OCI-LY3 (cell line): ENCODE measurements around the gene KIF1B.

Experiments used
- H2AFZ ChIP-seq: fragments of 200-600, 300-600 bp; shearing (Covaris generic); 2 replicates; pipeline ENCODE4 v1.6.0; 2014; ENCODE audit warnings: antibody characterized with exemption, low read depth, low read length
- H3K27ac ChIP-seq: fragments of 200-600, 300-600 bp; sonication (generic); 2 replicates; pipeline ENCODE4 v1.5.1; 2014; ENCODE audit warnings: mild to moderate bottlenecking, low read length, moderate library complexity, mixed read lengths
- H3K27me3 ChIP-seq: fragments of 200-600, 300-600 bp; sonication (generic); 2 replicates; pipeline ENCODE4 v1.6.1; 2014; ENCODE audit warnings: low read depth, low read length, mixed read lengths
- H3K36me3 ChIP-seq: fragments of 200-600, 300-600 bp; sonication (generic); replicated peaks from 2 replicates; pipeline ENCODE3; 2014; ENCODE audit warnings: low read depth, low read length, mixed read lengths
- H3K4me1 ChIP-seq: fragments of 300-600, 200-600 bp; sonication (generic); 2 replicates; pipeline ENCODE4 v1.6.1; 2014; ENCODE audit warnings: low read length, mixed read lengths
- H3K4me2 ChIP-seq: fragments of 200-600, 300-600 bp; sonication (generic); 2 replicates; pipeline ENCODE4 v1.6.1; 2014; ENCODE audit warnings: low read length, mixed read lengths
- H3K4me3 ChIP-seq: fragments of 300-600, 200-600 bp; sonication (generic); 2 replicates; pipeline ENCODE4 v1.5.1; 2014; ENCODE audit warnings: antibody characterized with exemption, mild to moderate bottlenecking, low read length, moderate library complexity
- H3K79me2 ChIP-seq: fragments of 300-600, 200-600 bp; shearing (Covaris generic); 2 replicates; pipeline ENCODE4 v1.6.1; 2014; ENCODE audit warnings: mild to moderate bottlenecking, low read length, mixed read lengths
- H3K9ac ChIP-seq: fragments of 300-600, 200-600 bp; shearing (Covaris generic); 2 replicates; pipeline ENCODE4 v1.6.0; 2014; ENCODE audit warnings: mild to moderate bottlenecking, low read length, moderate library complexity
- H3K9me3 ChIP-seq: fragments of 200-600, 300-600 bp; shearing (Covaris generic); 2 replicates; pipeline ENCODE4 v1.6.1; 2014; ENCODE audit warnings: low read length, mixed read lengths; ENCODE audit not compliant: insufficient read depth
- H4K20me1 ChIP-seq: fragments of 200-600, 300-600 bp; sonication (generic); 2 replicates; pipeline ENCODE4 v1.6.1; 2016; ENCODE audit warnings: low read length, mixed read lengths; ENCODE audit not compliant: insufficient read depth
- CTCF ChIP-seq: fragments of 200-600, 300-600 bp; sonication (generic); IDR thresholded peaks from 2 replicates; pipeline ENCODE4 v1.5.1; 2014; ENCODE audit warnings: antibody characterized with exemption, low read length, low read depth
- EZH2phosphoT487 ChIP-seq: fragments of 200-600 bp; shearing (Covaris generic); IDR thresholded peaks from 2 replicates; pipeline ENCODE4 v1.6.1; 2018; ENCODE audit warnings: antibody characterized with exemption, mixed run types, low read depth

The KIF1B gene

GRCh38 chr1:10306435-10306834 is 96.1 kb downstream of the KIF1B start:
- no peak overlapping the region for H3K9ac ChIP-seq

GRCh38 chr1:10308001-10308400 is 97.6 kb downstream of the KIF1B start:
- H3K4me1 ChIP-seq = no peaks in the 10 kb centered on the region
- no peak overlapping the region for H3K27ac ChIP-seq
- no peak overlapping the region for H3K4me3 ChIP-seq
- H4K20me1 ChIP-seq = no peaks in the 10 kb centered on the region
- no peaks in the 10 kb centered on the region for H3K9me3 ChIP-seq
- H3K27me3 ChIP-seq = no peaks in the 10 kb centered on the region
- H3K36me3 ChIP-seq = no peaks in the 10 kb centered on the region
- H3K79me2 ChIP-seq = no peaks in the 10 kb centered on the region
- no peak overlapping the region for H3K9ac ChIP-seq
- H3K4me2 ChIP-seq = no peak overlapping the region
- H2AFZ ChIP-seq = no peak overlapping the region
- TF ChIP-seq EZH2phosphoT487 (no peak), CTCF (no peak)

More at GRCh38 chr1:10306435-10306834, 96.1 kb downstream of the KIF1B start:
- no peaks in the 10 kb centered on the region for H3K4me1 ChIP-seq
- H3K79me2 ChIP-seq = no peaks in the 10 kb centered on the region
- TF ChIP-seq CTCF = no peak
- no peak for TF ChIP-seq EZH2phosphoT487
- H3K27ac ChIP-seq = no peak overlapping the region
- no peaks in the 10 kb centered on the region for H3K9me3 ChIP-seq
- no peak overlapping the region for H3K4me3 ChIP-seq
- H3K4me2 ChIP-seq = no peak overlapping the region
- no peaks in the 10 kb centered on the region for H4K20me1 ChIP-seq
- no peaks in the 10 kb centered on the region for H3K27me3 ChIP-seq
- H2AFZ ChIP-seq = no peak overlapping the region
- no peaks in the 10 kb centered on the region for H3K36me3 ChIP-seq

GRCh38 chr1:10309243-10310011 is 99.1 kb downstream of the KIF1B start:
- Histone ChIP-seq H4K20me1 (no peaks in the 10 kb centered on the region), H3K4me2 (no peak overlapping the region), H3K79me2 (no peaks in the 10 kb centered on the region), H3K36me3 (no peaks in the 10 kb centered on the region), H3K27me3 (no peaks in the 10 kb centered on the region), H2AFZ (no peak overlapping the region), H3K4me1 (no peaks in the 10 kb centered on the region), H3K9ac (no peak overlapping the region), H3K9me3 (no peaks in the 10 kb centered on the region), H3K27ac (no peak overlapping the region), H3K4me3 (no peak overlapping the region)
- TF ChIP-seq CTCF (no peak), EZH2phosphoT487 (no peak)

- no peaks in the 10 kb centered on the region for H4K20me1 ChIP-seq
- H3K36me3 ChIP-seq = no peaks in the 10 kb centered on the region
- H3K27me3 ChIP-seq = no peaks in the 10 kb centered on the region
- H3K9me3 ChIP-seq = no peaks in the 10 kb centered on the region
- no peaks in the 10 kb centered on the region for H3K4me1 ChIP-seq
- no peak overlapping the region for H2AFZ ChIP-seq
- H3K4me2 ChIP-seq = no peak overlapping the region
- H3K27ac ChIP-seq = no peak overlapping the region
- H3K9ac ChIP-seq = no peak overlapping the region
- H3K4me3 ChIP-seq = no peak overlapping the region
- no peaks in the 10 kb centered on the region for H3K79me2 ChIP-seq
- no peak for TF ChIP-seq CTCF
- TF ChIP-seq EZH2phosphoT487 = no peak
These were observed 106.4 kb downstream of the KIF1B start for GRCh38 chr1:10316752-10317151.
